ENCODE results near the gene CIB4. TPM values are rescaled to one million over a fixed set of nuclear protein-coding genes. Genes with fewer than 3 reads are reported as not detected.

Gene CIB4
- total RNA-seq, 1 donor from 2014 or later, result not detected

DNA sequence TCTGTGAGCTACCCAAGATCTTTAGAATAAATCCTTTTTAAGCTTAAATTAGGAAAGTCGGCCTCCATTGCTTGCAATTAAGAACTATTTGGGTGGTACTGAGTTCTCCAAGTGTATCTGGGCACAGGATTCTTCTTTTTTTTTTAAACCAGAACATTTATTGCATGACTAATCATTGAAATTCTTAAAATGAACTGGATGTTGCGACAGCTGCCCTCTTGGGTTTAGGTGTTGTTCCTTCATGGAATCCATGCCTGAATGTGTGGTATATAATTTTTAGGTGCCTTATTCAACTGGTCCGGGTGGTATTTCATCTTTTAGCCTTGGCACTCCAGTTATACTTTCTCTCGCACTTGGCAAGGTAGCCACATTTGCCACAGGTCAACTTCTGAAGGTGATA lies 36.9 kb upstream of the CIB4 start:
- no peak overlapping the region for H3K4me3 Mint-ChIP-seq (ENCODE audit: unreplicated experiment)
- no peak for DNase-seq
- H3K27ac Mint-ChIP-seq (ENCODE audit: unreplicated experiment), result no peak overlapping the region
- no peak for TF ChIP-seq CTCF (IDR thresholded peaks at IDR 0.05; ENCODE audit: partially characterized antibody, unreplicated experiment)
- H3K27me3 Mint-ChIP-seq (ENCODE audit: unreplicated experiment), result peaks cover 14% of the 10 kb centered on the region
- H3K9me3 Mint-ChIP-seq (ENCODE audit: unreplicated experiment), result no peaks in the 10 kb centered on the region
- peaks cover 13% of the 10 kb centered on the region for H3K36me3 Mint-ChIP-seq (ENCODE audit: unreplicated experiment)
- H3K4me1 Mint-ChIP-seq (ENCODE audit: low read depth, unreplicated experiment), result peaks cover 3% of the 10 kb centered on the region

DNA sequence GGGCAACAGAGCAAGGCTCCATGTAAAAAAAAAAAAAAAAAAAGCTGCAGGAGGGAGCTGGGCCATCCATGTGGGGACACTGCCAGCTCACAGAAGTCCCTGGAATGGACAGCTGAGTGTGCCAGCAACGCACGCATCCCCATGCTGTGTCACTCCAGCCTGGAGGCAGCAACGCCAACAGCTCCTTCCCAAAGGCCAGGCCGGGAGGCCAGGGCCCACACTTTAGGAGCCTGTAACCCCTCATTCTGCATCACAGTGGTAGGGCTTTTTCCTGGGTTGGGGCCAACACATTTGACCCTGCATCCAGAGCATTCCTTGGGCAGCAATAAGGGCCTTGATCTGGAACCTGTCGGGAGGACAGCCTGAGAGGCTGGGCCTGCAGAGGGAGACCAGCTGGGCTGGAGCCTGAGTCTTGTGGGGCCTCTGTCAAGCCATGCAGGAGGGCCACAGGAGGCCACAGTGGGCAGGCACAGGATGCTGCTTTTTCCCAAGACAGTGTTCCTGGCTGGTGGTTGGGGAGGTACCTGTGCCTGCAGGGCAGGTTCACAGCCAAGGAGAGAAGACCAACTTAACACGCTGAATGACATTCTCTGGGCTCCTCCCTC lies 34.6 kb upstream of the CIB4 start:
- no peak for TF ChIP-seq CTCF (IDR thresholded peaks at IDR 0.05; ENCODE audit: partially characterized antibody, unreplicated experiment)
- Mint-ChIP-seq H3K27me3 (ENCODE audit: unreplicated experiment) (peaks cover 15% of the 10 kb centered on the region), H3K4me1 (ENCODE audit: low read depth, unreplicated experiment) (no peaks in the 10 kb centered on the region), H3K36me3 (ENCODE audit: unreplicated experiment) (peaks cover 13% of the 10 kb centered on the region), H3K9me3 (ENCODE audit: unreplicated experiment) (no peaks in the 10 kb centered on the region), H3K27ac (ENCODE audit: unreplicated experiment) (no peak overlapping the region), H3K4me3 (ENCODE audit: unreplicated experiment) (no peak overlapping the region)
- no peak for DNase-seq

- Mint-ChIP-seq H3K27me3 (ENCODE audit: unreplicated experiment) (peaks cover 12% of the 10 kb centered on the region), H3K4me1 (ENCODE audit: low read depth, unreplicated experiment) (peaks cover 2% of the 10 kb centered on the region), H3K4me3 (ENCODE audit: unreplicated experiment) (no peak overlapping the region), H3K9me3 (ENCODE audit: unreplicated experiment) (no peaks in the 10 kb centered on the region), H3K36me3 (ENCODE audit: unreplicated experiment) (peaks cover 13% of the 10 kb centered on the region), H3K27ac (ENCODE audit: unreplicated experiment) (no peak overlapping the region)
- DNase-seq, result no peak
- no peak for TF ChIP-seq CTCF (IDR thresholded peaks at IDR 0.05; ENCODE audit: partially characterized antibody, unreplicated experiment)
These were observed 33.6 kb upstream of the CIB4 start for GRCh38 chr2:26674771-26675170.

DNA sequence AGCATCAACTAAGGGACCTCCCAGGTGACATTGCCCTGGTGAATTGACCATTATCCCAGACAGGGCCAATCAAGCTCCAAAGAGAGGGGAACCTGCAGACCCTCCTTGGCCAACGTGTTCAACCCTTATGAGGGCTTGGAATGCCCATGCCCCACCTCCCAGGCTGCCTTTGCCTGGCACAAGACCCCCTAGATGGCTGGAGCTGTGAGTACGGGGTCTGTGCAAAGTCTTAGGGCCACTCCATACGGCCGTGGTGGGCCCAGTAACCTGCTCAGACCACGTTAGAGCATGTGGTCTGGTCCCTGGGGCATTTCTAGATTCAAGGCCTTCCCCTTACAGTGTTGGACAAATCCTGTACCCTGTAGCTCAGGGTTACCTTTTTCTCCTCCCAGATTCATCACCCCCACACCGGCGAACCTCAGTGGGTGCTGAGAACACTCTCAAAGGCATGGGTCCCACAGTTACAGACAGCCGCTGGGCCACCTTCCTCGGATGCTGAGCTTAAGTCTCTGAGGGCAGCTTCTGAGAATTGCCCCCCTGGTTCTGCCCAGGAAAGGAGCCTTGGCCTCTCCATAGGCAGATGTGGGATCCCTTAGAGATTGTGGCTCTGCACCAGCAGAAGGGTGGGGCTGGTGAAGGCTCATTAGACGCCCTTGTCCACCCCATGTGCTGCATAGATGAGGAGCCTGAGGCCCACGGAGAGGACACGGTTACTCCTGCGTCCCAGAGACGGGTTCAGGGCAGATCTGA lies 33.0 kb upstream of the CIB4 start:
- no peak for TF ChIP-seq CTCF (IDR thresholded peaks at IDR 0.05; ENCODE audit: partially characterized antibody, unreplicated experiment)
- no peak overlapping the region for H3K27ac Mint-ChIP-seq (ENCODE audit: unreplicated experiment)
- H3K27me3 Mint-ChIP-seq (ENCODE audit: unreplicated experiment), result peaks cover 11% of the 10 kb centered on the region
- H3K4me1 Mint-ChIP-seq (ENCODE audit: low read depth, unreplicated experiment), result peaks cover 8% of the 10 kb centered on the region
- no peak for DNase-seq
- no peak overlapping the region for H3K4me3 Mint-ChIP-seq (ENCODE audit: unreplicated experiment)
- no peaks in the 10 kb centered on the region for H3K9me3 Mint-ChIP-seq (ENCODE audit: unreplicated experiment)
- H3K36me3 Mint-ChIP-seq (ENCODE audit: unreplicated experiment), result peaks cover 13% of the 10 kb centered on the region

GRCh38 chr2:26672818-26673393 lies 31.7 kb upstream of the CIB4 start:
- H3K27me3 Mint-ChIP-seq (ENCODE audit: unreplicated experiment), result peaks cover 11% of the 10 kb centered on the region
- peaks cover 12% of the 10 kb centered on the region for H3K4me1 Mint-ChIP-seq (ENCODE audit: low read depth, unreplicated experiment)
- H3K4me3 Mint-ChIP-seq (ENCODE audit: unreplicated experiment), result no peak overlapping the region
- no peak for DNase-seq
- H3K36me3 Mint-ChIP-seq (ENCODE audit: unreplicated experiment), result peaks cover 11% of the 10 kb centered on the region
- TF ChIP-seq CTCF (IDR thresholded peaks at IDR 0.05; ENCODE audit: partially characterized antibody, unreplicated experiment), result no peak
- no peaks in the 10 kb centered on the region for H3K9me3 Mint-ChIP-seq (ENCODE audit: unreplicated experiment)
- H3K27ac Mint-ChIP-seq (ENCODE audit: unreplicated experiment), result no peak overlapping the region
